ENCODE data around the gene WSCD2. TPM values are rescaled to one million over a fixed set of nuclear protein-coding genes. Genes with fewer than 3 reads are reported as not detected.

The WSCD2 gene
- total RNA-seq, 2 donors from 2014 or later = 6.5 to 6.7 TPM

DNA sequence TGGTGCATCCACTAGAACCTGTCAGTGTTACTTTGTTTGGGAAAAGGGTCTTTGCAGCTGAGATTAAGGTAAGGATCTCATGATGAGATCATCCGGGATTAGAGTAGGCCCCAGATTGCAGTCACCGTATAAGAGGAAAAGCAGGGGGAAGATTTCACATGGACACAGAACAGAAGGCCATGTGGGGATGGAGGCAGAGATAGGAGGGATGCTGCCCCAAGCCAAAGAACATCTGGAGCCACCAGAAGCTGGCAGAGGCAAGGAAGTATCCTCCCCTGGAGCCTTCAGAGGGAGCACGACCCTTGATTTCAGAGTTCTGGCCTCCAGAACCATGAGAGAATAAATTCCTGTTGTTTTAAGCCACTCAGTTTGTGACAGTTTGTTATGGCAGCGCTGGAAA lies 170.4 kb downstream of the WSCD2 start:
- H3K9me3 ChIP-seq = no peaks in the 10 kb centered on the region
- no peak for DNase-seq (ENCODE audit: low spot score)
- WGBS = 76% methylated on average over 4 of the region's 4 CpGs

More for the DNA sequence above, 170.4 kb downstream of the WSCD2 start:
- no peaks in the 10 kb centered on the region for H3K36me3 ChIP-seq
- intact Hi-C loops (cut with DNase I) = no loop called here
- no peak overlapping the region for H3K27ac ChIP-seq
- no peaks in the 10 kb centered on the region for H3K27me3 ChIP-seq (replicated peaks; ENCODE audit: insufficient read depth)
- H3K4me3 ChIP-seq = no peak overlapping the region
- TF ChIP-seq, protein P1, sequence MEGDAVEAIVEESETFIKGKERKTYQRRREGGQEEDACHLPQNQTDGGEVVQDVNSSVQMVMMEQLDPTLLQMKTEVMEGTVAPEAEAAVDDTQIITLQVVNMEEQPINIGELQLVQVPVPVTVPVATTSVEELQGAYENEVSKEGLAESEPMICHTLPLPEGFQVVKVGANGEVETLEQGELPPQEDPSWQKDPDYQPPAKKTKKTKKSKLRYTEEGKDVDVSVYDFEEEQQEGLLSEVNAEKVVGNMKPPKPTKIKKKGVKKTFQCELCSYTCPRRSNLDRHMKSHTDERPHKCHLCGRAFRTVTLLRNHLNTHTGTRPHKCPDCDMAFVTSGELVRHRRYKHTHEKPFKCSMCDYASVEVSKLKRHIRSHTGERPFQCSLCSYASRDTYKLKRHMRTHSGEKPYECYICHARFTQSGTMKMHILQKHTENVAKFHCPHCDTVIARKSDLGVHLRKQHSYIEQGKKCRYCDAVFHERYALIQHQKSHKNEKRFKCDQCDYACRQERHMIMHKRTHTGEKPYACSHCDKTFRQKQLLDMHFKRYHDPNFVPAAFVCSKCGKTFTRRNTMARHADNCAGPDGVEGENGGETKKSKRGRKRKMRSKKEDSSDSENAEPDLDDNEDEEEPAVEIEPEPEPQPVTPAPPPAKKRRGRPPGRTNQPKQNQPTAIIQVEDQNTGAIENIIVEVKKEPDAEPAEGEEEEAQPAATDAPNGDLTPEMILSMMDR (IDR thresholded peaks at IDR 0.05) = no peak
- no peak for TF ChIP-seq POLR2AphosphoS5 (IDR thresholded peaks at IDR 0.05)
- no peak for TF ChIP-seq POLR2A (IDR thresholded peaks at IDR 0.05)
- no peaks in the 10 kb centered on the region for H3K4me1 ChIP-seq (replicated peaks)

Other genes starting within 250 kb of the WSCD2 start
- gene CMKLR1, start 210.0 kb downstream of the WSCD2 start, total RNA-seq = 1 to 10 TPM; 3.3 to 9.1 TPM

Measured in prostate gland (tissue), 2 donors.